PC-9 (cell line): ENCODE results near the gene TRIM58.

ENCODE experiments used
- CTCF ChIP-seq: fragments of 200-600 bp; sonication (generic); conservative IDR thresholded peaks from 2 replicates; pipeline ENCODE4 v1.6.1; 2017; ENCODE audit warnings: mixed run types, antibody characterized with exemption, mild to moderate bottlenecking, moderate library complexity
- EZH2 ChIP-seq: fragments of 200-600 bp; sonication (generic); IDR thresholded peaks from 2 replicates; pipeline ENCODE4 v1.8.0; 2017; ENCODE audit warnings: antibody characterized with exemption, low read depth

- TF ChIP-seq CTCF: no peak
- TF ChIP-seq EZH2: no peak
These were observed 67.0 kb downstream of the TRIM58 start for GRCh38 chr1:247923941-247924340.
